Measurements from ENCODE around the gene GRM7.

GRCh38 chr3:7565574-7565973, 704.7 kb downstream of the GRM7 start:
- no peak for TF ChIP-seq POLR2A (IDR thresholded peaks at IDR 0.05)
- TF ChIP-seq CTCF (IDR thresholded peaks at IDR 0.05), result no peak
